ENCODE measurements around the gene PRSS57.
"Not testable (repeated sequence)": the region's sequence is repeated elsewhere in the genome, so short reads cannot be mapped to it uniquely, and the experiment has no call there.

The PRSS57 gene

DNA sequence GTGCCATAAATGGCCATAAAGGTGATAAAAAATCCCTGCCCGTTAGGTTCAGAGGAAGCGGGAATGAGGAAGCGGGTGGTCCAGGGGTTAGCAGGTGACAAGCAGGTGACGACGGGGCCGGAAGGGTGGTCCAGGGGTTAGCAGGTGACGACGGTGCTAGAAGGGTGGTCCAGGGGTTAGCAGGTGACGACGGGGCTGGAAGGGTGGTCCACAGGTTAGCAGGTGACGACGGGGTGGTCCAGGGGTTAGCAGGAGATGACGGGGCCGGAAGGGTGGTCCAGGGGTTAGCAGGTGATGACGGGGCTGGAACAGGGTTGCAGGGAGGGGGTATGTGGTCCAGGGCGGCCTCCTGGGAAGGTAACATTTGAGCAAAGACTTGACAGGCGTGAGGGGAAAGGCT, 6.3 kb downstream of the PRSS57 start:
- FAIRE-seq, result no peak

- no peak for FAIRE-seq
Measured at GRCh38 chr19:688214-688613, 7.0 kb downstream of the PRSS57 start.

DNA sequence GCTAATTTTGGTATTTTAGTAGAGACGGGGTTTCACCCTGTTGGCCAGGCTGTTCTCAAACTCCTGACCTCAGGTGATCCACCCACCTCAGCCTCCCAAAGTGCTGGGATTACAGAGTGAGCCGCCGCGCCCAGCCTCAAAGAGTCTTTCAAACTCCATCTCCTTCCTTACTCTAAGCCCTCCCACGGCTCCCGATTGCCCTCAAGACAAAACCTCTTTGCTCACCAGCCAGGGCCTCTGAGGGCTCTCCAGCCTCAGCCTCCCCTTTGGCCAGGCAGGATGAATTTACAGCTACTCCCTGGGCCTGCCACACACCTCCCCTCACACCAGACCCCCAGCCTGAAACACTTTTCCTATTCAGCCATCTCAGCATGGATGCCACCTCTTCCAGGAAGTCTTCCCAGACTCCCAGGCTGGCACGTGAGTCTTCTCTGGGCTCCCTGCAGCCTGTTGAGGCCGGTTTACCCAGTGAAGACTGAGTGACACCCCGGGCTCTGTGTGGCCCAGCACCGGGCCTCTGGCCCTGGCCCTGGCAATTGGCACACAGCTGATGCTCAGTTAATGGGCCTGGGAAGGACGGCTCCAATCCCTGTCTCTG, 7.6 kb downstream of the PRSS57 start:
- no peak for FAIRE-seq

DNA sequence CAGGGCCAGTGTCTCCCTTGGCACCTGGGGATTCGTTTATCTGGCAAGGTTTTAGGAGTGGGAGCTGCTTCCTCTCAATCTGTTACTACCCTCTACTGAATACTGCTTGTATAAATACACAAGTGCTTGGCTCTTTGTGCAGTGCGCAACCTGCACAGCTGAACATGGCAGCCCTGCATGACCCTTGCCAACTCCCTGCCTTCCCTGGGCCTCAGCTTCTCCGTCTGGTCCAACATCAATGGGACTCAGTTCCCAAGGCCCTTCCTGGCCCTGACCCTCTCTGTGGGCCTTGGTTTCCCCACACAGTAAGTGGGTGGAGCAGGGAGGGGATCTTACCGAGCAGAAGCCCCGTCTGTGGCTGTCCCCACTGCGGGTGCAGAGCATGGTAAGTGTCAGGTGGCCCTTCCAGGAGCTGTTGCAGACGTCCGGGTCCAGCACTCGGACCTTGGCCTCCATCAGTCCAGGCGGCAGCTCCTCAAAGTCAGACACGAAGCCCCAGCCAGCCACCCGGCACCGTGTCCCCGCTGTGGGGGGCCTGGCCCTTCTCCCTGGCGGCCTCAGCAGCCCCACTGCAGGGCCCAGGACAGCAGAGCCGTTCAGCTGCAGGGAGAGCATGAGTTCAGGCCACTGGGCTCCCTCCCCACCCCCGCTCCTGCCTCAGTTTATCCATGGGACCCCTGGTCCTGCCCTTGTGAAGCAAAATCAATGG, 8.5 kb downstream of the PRSS57 start:
- no peak for FAIRE-seq

GRCh38 chr19:685454-685931, 9.8 kb downstream of the PRSS57 start:
- FAIRE-seq, result no peak

GRCh38 chr19:682678-683320, 12.5 kb downstream of the PRSS57 start:
- no peak for FAIRE-seq

DNA sequence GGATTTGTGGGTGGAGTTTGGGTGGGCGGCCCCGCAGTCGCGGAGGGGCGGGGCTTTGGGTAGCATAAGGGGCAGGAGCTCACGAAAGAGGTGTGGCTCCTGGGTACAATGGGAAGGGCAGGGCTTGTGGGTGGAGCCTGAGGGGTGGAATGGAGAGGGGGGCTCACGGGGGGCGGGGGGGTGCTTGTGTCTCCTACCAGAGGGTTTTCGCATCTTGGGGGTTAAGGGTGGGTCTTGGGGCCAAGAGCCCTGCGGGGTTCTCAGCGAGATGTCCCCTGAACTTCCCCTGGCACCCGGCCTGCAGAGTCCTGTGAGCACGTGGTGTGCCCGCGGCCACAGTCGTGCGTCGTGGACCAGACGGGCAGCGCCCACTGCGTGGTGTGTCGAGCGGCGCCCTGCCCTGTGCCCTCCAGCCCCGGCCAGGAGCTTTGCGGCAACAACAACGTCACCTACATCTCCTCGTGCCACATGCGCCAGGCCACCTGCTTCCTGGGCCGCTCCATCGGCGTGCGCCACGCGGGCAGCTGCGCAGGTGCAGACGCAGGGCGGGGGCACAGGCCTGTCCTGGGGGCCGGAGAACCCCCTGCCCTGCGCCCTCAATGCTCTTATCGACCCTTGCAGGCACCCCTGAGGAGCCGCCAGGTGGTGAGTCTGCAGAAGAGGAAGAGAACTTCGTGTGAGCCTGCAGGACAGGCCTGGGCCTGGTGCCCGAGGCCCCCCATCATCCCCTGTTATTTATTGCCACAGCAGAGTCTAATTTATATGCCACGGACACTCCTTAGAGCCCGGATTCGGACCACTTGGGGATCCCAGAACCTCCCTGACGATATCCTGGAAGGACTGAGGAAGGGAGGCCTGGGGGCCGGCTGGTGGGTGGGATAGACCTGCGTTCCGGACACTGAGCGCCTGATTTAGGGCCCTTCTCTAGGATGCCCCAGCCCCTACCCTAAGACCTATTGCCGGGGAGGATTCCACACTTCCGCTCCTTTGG, 13.9 kb downstream of the PRSS57 start:
- no peak for FAIRE-seq

DNA sequence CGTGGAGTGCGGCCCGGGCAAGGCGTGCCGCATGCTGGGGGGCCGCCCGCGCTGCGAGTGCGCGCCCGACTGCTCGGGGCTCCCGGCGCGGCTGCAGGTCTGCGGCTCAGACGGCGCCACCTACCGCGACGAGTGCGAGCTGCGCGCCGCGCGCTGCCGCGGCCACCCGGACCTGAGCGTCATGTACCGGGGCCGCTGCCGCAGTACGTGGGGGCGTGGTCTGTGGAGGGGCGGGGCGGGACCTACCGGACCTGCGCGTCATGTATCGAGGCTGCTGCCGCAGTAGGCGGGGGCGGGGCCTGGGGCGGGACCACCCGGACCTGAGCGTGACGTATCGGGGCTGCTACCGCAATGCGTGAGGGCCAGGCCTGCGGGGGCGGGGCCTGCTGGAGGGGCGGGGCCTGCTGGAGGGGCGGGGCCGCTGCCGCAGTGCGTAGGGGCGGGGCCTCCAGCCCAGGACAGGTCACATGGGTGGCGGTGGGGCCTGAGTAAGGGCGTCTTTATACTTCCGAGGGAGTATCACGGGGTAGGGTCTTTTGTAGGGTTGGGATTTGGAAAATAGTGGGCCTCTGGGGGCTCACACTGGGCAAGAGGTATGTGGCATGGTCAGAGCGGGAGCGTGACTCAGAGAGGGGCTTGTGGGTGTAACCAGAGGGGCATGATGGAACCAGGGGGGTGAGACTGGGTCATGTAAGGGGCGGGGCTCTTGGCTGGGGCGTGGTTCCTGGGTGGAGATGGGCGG, 14.8 kb downstream of the PRSS57 start:
- no peak for FAIRE-seq

- no peak for FAIRE-seq
Measured at GRCh38 chr19:679418-680286, 15.6 kb downstream of the PRSS57 start.

- FAIRE-seq, result no peak
Measured at GRCh38 chr19:678791-679388, 16.4 kb downstream of the PRSS57 start.

- FAIRE-seq, result no peak
Measured at GRCh38 chr19:677601-678436, 17.4 kb downstream of the PRSS57 start.

DNA sequence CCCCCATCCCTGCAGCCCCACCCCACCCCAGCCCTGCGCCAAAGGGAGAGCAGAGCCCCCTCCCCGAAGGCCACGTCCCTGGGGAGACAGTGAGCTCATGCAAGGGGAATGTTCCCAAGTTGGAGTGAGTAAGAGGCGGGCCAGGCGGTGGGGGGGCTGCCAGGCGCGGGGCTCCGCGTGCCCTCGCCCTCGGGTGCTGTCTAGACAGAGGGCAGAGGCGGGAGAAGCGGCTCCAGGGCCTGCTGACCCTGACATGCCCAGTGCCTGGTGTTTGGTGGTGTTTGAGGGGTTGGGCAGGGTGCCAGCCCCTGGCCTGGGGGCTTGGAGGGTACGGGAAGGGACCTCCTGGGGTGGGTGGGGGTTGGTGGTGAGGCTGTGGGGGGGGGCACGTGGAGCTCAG, 18.1 kb downstream of the PRSS57 start:
- no peak for FAIRE-seq

DNA sequence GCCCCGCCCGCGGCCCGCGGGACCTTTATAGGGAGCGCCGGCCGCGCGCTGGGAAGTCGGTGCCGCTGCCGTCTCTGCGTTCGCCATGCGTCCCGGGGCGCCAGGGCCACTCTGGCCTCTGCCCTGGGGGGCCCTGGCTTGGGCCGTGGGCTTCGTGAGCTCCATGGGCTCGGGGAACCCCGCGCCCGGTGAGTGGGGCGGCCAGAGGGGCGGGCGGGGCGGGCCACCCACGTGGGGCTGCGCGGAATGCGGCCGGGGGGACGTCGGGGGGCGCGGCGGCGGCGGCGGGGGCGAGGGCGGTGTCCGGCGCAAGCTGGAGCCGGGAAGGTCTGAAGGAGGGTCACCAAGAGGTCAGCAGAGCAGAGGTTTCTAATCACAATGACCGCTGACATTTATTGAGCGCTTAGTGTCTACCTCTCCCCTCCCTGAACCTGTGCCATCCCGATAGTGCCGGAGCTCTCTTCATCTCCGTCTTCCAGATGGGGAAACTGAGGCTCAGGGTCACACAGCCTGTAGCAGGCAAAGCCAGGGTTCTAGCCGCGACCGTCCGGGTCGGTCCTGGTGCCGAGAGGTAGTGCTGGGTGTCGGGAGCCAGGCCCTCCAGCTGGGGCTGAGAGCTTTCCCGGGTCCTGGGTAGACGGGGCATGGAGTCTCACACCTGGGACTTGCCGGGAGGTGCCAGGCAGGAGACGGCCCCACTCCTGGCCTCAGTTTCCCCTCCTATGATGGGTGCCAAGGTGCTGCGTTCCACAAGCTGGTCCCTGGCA, 18.7 kb downstream of the PRSS57 start, which contains the start of gene FSTL3:
Gene FSTL3 (plus strand): TSS at position 54 of the 767 bp plus-strand sequence. CDS start 32 bp downstream, at position 86.
- no peak for FAIRE-seq

DNA sequence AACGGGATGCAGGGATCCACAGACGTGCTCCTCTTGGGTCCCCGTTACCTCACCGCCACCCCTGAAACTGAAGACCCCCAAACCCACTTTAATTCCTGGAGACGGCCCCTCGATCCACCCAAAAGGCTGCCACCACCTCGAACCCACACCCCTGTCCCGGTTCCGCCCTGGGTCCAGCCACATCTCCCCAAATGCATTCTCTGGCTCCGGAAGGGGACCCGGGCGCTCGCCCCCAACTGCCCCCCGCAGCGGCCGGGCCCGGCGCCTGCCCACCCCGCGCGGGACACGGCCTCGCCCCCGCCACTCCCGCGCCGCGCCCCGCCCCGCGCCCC, 19.3 kb downstream of the PRSS57 start:
- FAIRE-seq, result no peak

DNA sequence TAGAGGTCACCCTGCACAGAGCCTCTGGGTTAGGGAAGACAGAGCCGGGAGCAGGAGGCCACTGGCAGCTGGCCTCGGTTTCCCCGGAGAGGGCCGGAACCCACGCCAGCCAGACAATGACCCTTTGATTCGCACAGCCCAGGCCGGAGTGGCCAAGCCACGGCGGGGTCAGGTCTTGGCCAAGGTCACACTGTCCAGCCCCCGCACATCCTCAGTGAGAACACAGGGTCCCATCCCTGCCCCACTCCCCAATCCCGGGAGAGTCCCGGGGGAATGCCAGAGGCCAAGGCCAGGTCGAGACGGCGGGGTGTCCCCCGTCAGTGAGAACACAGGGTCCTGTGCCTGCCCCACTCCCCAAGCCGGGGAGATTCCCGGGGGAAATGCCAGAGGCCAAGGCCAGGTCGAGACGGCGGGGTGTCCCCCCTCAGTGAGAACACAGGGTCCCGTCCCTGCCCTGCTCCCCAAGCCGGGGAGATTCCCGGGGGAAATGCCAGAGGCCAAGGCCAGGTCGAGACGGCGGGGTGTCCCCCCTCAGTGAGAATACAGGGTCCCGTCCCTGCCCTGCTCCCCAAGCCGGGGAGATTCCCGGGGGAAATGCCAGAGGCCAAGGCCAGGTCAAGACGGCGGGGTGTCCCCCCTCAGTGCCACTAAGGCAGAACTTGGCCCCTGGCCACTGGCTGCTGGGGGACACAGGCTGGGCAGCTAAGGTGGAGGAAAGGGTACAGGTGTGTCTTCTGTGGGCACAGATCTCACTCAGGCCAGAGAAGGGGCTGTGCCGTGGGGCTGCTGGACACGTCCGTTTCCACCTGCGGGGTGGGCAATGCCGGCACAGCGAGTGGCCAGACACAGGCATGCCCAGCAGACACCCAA, 20.7 kb downstream of the PRSS57 start:
- FAIRE-seq, result no peak

- no peak for FAIRE-seq
Measured at GRCh38 chr19:670609-671075, 24.6 kb downstream of the PRSS57 start.

- not testable (repeated sequence) for FAIRE-seq
Measured at GRCh38 chr19:668675-669434, 26.4 kb downstream of the PRSS57 start.

Data from TTC549 (cell line).